Endothelial cell of umbilical vein (primary cell): Measurements from ENCODE around the gene UMPS. TPM values are rescaled to one million over a fixed set of nuclear protein-coding genes. Genes with fewer than 3 reads are reported as not detected.
A peak's percentile ranks its signal among the peaks of the same experiment; 100 is the strongest.

Source experiments
- BruUV-seq: library from RNA; stranded (reverse); fragments of 400-500 nt; replicated peaks from 2 replicates; lab custom pipeline; 2021; lab: Mats Ljungman, UMichigan
- CTCF ChIA-PET: fragments of 300-600, 350-600 bp; sonication (Branson Sonifier 250); formaldehyde crosslinking; loops from one replicate; lab custom pipeline; 2021; ENCODE audit warnings: antibody characterized with exemption, inconsistent platforms; lab: Charles Lee
- POLR2A ChIA-PET: fragments of 300-600, 350-600 bp; sonication (Branson Sonifier 250); formaldehyde crosslinking; loops from one replicate; lab custom pipeline; 2021; ENCODE audit warnings: antibody characterized with exemption, inconsistent platforms; lab: Charles Lee
- DNase-seq: peaks from one replicate; pipeline ENCODE4 v3.0.0-alpha.2; 2011; ENCODE audit warnings: low read depth, low spot score
- FAIRE-seq: peaks from 2 replicates; lab custom pipeline; 2011; peaks lifted over from hg19 to GRCh38; lab: Jason Lieb, UNC
- H2AFZ ChIP-seq: 2 replicates; pipeline ENCODE4 v1.6.0; 2012; ENCODE audit warnings: low read depth, low read length, control low read depth, inconsistent platforms
- H3K27ac ChIP-seq: 2 replicates; pipeline ENCODE4 v1.5.1; 2011; ENCODE audit warnings: low read depth, mild to moderate bottlenecking, control low read depth, low read length, moderate library complexity; ENCODE audit not compliant: insufficient read depth
- H3K27me3 ChIP-seq, 2 experiments: 2 replicates each; pipeline versions ENCODE4 v1.6.0 to v1.6.1; 2011; ENCODE audit warnings: low read length in 2 of 2, mixed read lengths in 1 of 2; ENCODE audit not compliant: control insufficient read depth in 2 of 2, insufficient read depth in 2 of 2
- H3K36me3 ChIP-seq, 2 experiments: 2 replicates in 1 of 2; 3 replicates in 1 of 2; pipeline ENCODE4 v1.5.1; 2011; ENCODE audit warnings: low read length in 2 of 2, mild to moderate bottlenecking in 1 of 2, moderate library complexity in 1 of 2; ENCODE audit not compliant: control insufficient read depth in 2 of 2, insufficient read depth in 2 of 2; ENCODE audit errors: extremely low read depth in 1 of 2
- H3K4me1 ChIP-seq: 3 replicates; pipeline ENCODE4 v1.5.1; 2011; ENCODE audit warnings: mild to moderate bottlenecking, low read length; ENCODE audit not compliant: control insufficient read depth, insufficient read depth; ENCODE audit errors: extremely low read depth
- H3K4me2 ChIP-seq: 2 replicates; pipeline ENCODE4 v1.6.1; 2011; ENCODE audit warnings: low read length, control low read depth, mixed read lengths; ENCODE audit not compliant: insufficient read depth
- H3K4me3 ChIP-seq, 3 experiments: fragments of 200-600 bp in 1 of 3; sonication (generic), shearing (Covaris generic) in 1 of 3; replicated peaks in 1 of 3; 2 replicates each; pipeline ENCODE4 v1.5.1; 2011 to 2016; ENCODE audit warnings: control low read depth in 3 of 3, low read length in 3 of 3, mild to moderate bottlenecking in 2 of 3, inconsistent platforms in 1 of 3, low read depth in 1 of 3, moderate library complexity in 1 of 3; ENCODE audit not compliant: insufficient read depth in 1 of 3
- H3K79me2 ChIP-seq: 2 replicates; pipeline ENCODE4 v1.6.0; 2012; ENCODE audit warnings: low read length, inconsistent platforms; ENCODE audit not compliant: control insufficient read depth, insufficient read depth
- H3K9ac ChIP-seq: replicated peaks from 2 replicates; pipeline ENCODE3; 2011; ENCODE audit warnings: low read length, control low read depth; ENCODE audit not compliant: insufficient read depth; ENCODE audit errors: extremely low read depth
- H3K9me1 ChIP-seq: replicated peaks from 3 replicates; pipeline ENCODE4 v1.6.0; 2011; ENCODE audit warnings: mild to moderate bottlenecking, low read length; ENCODE audit not compliant: control insufficient read depth, insufficient read depth; ENCODE audit errors: extremely low read depth
- H3K9me3 ChIP-seq: replicated peaks from 2 replicates; pipeline ENCODE4 v1.5.1; 2012; ENCODE audit warnings: low read length, inconsistent platforms; ENCODE audit not compliant: control insufficient read depth, insufficient read depth
- H4K20me1 ChIP-seq: replicated peaks from 2 replicates; pipeline ENCODE3; 2011; ENCODE audit warnings: mild to moderate bottlenecking, low read length; ENCODE audit not compliant: control insufficient read depth, insufficient read depth; ENCODE audit errors: extremely low read depth
- EZH2 ChIP-seq: IDR thresholded peaks from 2 replicates; pipeline ENCODE4 v1.6.1; 2012; ENCODE audit warnings: borderline replicate concordance, low read depth, mild to moderate bottlenecking, moderate library complexity, low read length, inconsistent platforms; ENCODE audit not compliant: severe bottlenecking
- FOS ChIP-seq: IDR thresholded peaks from 2 replicates; pipeline ENCODE4 v1.6.1; 2011; ENCODE audit warnings: mild to moderate bottlenecking, low read length, moderate library complexity, borderline replicate concordance; ENCODE audit not compliant: insufficient read depth
- GATA2 ChIP-seq: IDR thresholded peaks from 2 replicates; pipeline ENCODE4 v1.7.0; 2011; ENCODE audit warnings: low read depth, mild to moderate bottlenecking, moderate library complexity, mixed read lengths, low read length; ENCODE audit not compliant: insufficient read length, insufficient read depth
- JUN ChIP-seq: IDR thresholded peaks from 2 replicates; pipeline ENCODE4 v1.6.1; 2011; ENCODE audit warnings: borderline replicate concordance, low read depth; ENCODE audit not compliant: insufficient read length, insufficient read depth
- MYC ChIP-seq: IDR thresholded peaks from one replicate; pipeline ENCODE4 v1.6.1; 2011; ENCODE audit warnings: mild to moderate bottlenecking, low read depth, low read length
- POLR2A ChIP-seq: IDR thresholded peaks from 2 replicates; pipeline ENCODE4 v1.6.1; 2012; ENCODE audit warnings: low read depth, mild to moderate bottlenecking, control low read depth, low read length
- POLR2AphosphoS5 ChIP-seq: IDR thresholded peaks from 2 replicates; pipeline ENCODE4 v1.6.1; 2012; ENCODE audit warnings: low read depth, mild to moderate bottlenecking, control low read depth, low read length, moderate library complexity; ENCODE audit not compliant: insufficient read depth
- dilution Hi-C: fragments of 300-500 bp; cut with MboI; formaldehyde crosslinking; loops from one replicate; pipeline ENCODE4 v1.15.0; 2019; ENCODE audit warnings: low sequenced_read_pairs; ENCODE audit not compliant: extremely low pct_ligation_motif_present
- intact Hi-C: fragments of 100-400 bp; cut with micrococcal nuclease; formaldehyde crosslinking; loops from one replicate; pipeline ENCODE4 v1.10.0; 2022
- polyA plus RNA-seq, 4 experiments: library from polyadenylated mRNA; depleted of rRNA in 3 of 4; stranded (reverse) in 3 of 4; unstranded in 1 of 4; fragments of >200 nt; gene quantifications; 2 replicates each; pipeline versions ENCODE4 v1.2.1 to v1.2.3, GENCODE V29; 2011 to 2012; ENCODE audit warnings: missing spikeins in 1 of 4
- total RNA-seq: library from RNA; stranded (reverse); gene quantifications from 2 replicates; pipeline ENCODE4 v1.2.3, GENCODE V29; 2021
- TF ChIP-seq, protein P1 (sequence below): IDR thresholded peaks from 2 replicates; pipeline ENCODE4 v1.6.1; 2011; ENCODE audit not compliant: insufficient read depth, insufficient read length
- TF ChIP-seq, protein P2 (sequence below), 2 donors: IDR thresholded peaks; 1 replicate in 1 of 2; 2 replicates in 1 of 2; pipeline ENCODE4 v1.5.1; 2011; ENCODE audit warnings: low read length in 2 of 2, mild to moderate bottlenecking in 2 of 2, moderate library complexity in 2 of 2, control low read depth in 1 of 2, inconsistent platforms in 1 of 2, low read depth in 1 of 2; ENCODE audit not compliant: insufficient read depth in 1 of 2; ENCODE audit errors: extremely low read depth in 1 of 2

UMPS gene
- total and polyA plus RNA-seq, 2 donors (not counting 3 experiments of a cell fraction or from before 2014, with no cell fraction given): 38.6 to 50.2 TPM

DNA sequence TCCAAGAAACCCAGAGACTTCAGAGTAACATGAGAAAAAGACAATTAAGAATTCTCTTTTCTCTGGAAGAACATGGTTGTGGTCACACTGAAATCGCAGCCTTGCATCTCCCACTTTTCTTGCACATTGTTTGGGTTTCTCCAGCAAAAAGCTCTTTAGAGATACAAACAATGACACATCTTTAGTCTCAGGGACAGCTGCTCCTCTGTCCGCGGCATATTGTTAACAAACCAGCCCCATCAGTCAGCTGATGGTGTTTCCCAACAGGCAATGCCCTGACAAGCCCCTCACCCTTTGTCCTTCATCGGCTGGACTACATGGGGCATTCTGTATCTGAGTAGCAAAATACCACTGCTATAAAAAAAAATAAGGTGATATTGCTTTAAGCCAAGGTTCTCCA is 53.4 kb downstream of the UMPS start:
- Histone ChIP-seq H3K4me3 (no peak overlapping the region), H3K4me2 (no peak overlapping the region), H2AFZ (no peak overlapping the region), H3K27ac (no peak overlapping the region), H3K9ac (no peak overlapping the region), H4K20me1 (no peaks in the 10 kb centered on the region), H3K79me2 (no peaks in the 10 kb centered on the region), H3K27me3 (no peaks in the 10 kb centered on the region), H3K4me1 (peaks cover 11% of the 10 kb centered on the region), H3K36me3 (no peaks in the 10 kb centered on the region), H3K9me1 (no peaks in the 10 kb centered on the region), H3K9me3 (no peaks in the 10 kb centered on the region)
- dilution Hi-C loops: no loop called here
- POLR2A ChIA-PET: no interaction called here
- FAIRE-seq: peak; percentile 28
- no TSS peak for BruUV-seq
- intact Hi-C loops: no loop called here
- TF ChIP-seq FOS: no peak
- TF ChIP-seq, protein P1, sequence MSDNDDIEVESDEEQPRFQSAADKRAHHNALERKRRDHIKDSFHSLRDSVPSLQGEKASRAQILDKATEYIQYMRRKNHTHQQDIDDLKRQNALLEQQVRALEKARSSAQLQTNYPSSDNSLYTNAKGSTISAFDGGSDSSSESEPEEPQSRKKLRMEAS: no peak
- no peak for TF ChIP-seq POLR2AphosphoS5
- TF ChIP-seq GATA2: no peak
- no peak for TF ChIP-seq JUN
- TF ChIP-seq MYC: no peak
- TF ChIP-seq EZH2: no peak
- TF ChIP-seq, protein P2, sequence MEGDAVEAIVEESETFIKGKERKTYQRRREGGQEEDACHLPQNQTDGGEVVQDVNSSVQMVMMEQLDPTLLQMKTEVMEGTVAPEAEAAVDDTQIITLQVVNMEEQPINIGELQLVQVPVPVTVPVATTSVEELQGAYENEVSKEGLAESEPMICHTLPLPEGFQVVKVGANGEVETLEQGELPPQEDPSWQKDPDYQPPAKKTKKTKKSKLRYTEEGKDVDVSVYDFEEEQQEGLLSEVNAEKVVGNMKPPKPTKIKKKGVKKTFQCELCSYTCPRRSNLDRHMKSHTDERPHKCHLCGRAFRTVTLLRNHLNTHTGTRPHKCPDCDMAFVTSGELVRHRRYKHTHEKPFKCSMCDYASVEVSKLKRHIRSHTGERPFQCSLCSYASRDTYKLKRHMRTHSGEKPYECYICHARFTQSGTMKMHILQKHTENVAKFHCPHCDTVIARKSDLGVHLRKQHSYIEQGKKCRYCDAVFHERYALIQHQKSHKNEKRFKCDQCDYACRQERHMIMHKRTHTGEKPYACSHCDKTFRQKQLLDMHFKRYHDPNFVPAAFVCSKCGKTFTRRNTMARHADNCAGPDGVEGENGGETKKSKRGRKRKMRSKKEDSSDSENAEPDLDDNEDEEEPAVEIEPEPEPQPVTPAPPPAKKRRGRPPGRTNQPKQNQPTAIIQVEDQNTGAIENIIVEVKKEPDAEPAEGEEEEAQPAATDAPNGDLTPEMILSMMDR (IDR thresholded peaks at IDR 0.05; ENCODE audit: extremely low read depth in 1 of 2, insufficient read depth in 1 of 2, low read depth in 1 of 2, low read length in 2 of 2): no peak
- no peak for TF ChIP-seq POLR2A
- no peak for DNase-seq
- CTCF ChIA-PET: interaction anchor here (6.0 to 6.9 kb wide), 2 partner anchors 22 to 121 kb away, joined by 112 to 289 read pairs; no protein-coding TSS in a partner anchor
